GM19240 (cell line): ENCODE data around the gene SLC26A8.

ENCODE experiments used
- DNase-seq: peaks from one replicate; pipeline ENCODE4 v3.0.0; 2011; ENCODE audit warnings: low spot score; ENCODE audit not compliant: insufficient read length

The SLC26A8 gene, protein sequence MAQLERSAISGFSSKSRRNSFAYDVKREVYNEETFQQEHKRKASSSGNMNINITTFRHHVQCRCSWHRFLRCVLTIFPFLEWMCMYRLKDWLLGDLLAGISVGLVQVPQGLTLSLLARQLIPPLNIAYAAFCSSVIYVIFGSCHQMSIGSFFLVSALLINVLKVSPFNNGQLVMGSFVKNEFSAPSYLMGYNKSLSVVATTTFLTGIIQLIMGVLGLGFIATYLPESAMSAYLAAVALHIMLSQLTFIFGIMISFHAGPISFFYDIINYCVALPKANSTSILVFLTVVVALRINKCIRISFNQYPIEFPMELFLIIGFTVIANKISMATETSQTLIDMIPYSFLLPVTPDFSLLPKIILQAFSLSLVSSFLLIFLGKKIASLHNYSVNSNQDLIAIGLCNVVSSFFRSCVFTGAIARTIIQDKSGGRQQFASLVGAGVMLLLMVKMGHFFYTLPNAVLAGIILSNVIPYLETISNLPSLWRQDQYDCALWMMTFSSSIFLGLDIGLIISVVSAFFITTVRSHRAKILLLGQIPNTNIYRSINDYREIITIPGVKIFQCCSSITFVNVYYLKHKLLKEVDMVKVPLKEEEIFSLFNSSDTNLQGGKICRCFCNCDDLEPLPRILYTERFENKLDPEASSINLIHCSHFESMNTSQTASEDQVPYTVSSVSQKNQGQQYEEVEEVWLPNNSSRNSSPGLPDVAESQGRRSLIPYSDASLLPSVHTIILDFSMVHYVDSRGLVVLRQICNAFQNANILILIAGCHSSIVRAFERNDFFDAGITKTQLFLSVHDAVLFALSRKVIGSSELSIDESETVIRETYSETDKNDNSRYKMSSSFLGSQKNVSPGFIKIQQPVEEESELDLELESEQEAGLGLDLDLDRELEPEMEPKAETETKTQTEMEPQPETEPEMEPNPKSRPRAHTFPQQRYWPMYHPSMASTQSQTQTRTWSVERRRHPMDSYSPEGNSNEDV

DNA sequence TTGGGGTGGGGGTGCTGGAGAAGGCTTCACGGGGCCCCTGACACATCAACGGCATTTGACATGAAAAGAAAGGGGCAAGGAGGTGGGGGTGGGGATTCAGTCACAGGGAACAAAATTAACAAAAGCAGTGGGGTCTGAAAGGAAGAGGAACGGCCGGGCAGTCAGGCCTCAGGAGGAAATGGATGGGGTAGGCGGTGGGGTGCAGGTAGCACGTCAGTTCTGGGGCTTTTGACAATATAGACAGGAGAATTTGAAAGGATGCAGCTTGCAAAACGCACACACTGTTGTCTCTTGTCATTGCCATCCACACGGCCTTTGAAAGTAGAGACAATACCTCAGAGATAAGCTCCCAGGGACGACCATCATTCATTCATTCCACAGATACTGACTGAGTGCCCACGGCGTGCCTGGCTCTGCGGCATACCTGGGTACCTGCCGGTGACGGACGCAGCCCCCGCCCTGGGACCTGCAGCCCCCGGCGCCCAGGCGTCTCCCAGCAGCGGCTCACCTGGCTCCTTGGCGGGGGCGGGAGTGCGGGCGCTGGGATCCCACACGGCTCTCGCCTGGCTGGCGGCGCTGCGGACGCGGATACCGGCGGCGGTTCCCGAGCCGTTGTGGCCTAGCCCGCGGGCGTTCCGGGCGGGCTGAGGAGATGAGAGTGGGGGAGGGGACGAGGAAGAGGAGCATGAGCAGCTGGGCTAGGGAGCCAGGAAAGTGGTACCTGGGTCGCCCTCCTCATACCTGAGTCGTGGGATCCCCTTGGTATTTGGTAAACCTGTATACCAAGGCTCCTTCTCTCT, at the start of gene SLC26A8:
Gene SLC26A8 (minus strand): TSS at position 646 of the 800 bp plus-strand sequence. CDS start 4,934 bp downstream, outside the sequence.
- no peak for DNase-seq

DNA sequence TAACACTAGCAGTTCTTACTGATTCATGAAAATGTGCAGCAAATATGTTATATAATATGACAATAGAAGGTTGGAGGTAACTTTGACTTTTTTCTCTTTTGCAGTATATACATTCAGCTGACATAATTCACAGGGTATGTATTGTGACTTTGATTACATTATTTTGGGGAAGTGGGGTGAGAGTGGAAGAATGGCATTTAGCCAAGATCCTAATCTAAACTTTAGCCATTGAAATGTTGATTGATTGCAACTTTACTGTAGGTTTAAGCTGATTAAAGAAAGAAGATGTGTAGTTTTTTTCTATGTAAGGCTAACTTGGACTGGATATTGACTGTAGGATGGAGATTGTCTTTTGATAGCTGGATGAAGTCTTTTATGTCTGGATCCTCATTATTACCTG, 49.1 kb upstream of the SLC26A8 start:
- no peak for DNase-seq

DNA sequence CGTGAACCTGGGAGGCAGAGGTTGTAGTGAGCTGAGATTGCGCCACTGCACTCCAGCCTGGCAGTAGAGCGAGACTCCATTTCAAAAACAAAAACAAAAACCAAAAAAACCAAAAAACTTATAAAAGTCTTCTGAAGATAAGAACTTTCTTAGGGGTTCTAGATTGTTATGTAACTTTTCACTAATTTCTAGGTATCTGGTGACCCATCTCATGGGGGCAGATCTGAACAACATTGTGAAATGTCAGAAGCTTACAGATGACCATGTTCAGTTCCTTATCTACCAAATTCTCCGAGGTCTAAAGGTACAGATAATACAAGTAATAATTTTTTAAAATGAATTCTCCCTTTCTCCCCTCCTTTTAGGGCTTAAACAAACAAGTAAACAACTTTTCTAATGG, 48.2 kb upstream of the SLC26A8 start:
- DNase-seq: no peak

DNA sequence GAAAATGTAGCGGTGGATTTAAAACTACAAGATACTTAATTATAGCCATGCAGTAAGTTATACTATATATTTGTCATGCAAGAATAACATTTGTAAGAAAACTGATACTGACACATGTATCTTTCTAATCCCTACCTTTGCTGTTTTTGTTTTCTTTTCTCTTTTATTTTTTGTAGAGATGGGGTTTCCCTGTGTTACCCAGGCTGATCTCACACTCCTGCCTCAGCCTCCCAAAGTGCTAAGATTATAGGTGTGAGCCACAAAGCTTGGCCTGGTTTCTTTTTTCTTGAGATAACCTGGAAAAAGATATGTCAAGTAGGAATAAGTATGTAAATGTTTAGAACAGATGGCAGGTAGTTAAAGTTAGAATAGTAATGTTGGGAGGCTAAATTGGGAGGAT, 47.3 kb upstream of the SLC26A8 start:
- no peak for DNase-seq

DNA sequence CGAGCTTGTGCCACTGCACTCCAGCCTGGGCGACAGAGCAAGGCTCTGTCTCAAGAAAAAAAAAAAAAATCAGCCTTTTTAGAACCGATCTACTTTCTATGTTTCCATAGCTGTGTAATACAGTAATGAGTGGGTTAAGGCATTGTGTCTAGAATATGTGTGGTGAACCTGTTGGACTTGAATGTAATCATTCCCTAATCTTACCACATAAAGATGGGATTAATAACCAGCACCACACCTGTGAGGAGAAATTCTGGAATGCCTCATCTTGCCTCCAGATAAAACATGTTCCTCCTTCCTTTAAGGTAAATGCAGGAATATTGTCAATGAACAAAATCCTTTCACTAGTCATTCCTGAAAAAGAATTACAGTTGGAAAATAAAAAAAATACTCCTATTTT, 46.8 kb upstream of the SLC26A8 start:
- DNase-seq: no peak

DNA sequence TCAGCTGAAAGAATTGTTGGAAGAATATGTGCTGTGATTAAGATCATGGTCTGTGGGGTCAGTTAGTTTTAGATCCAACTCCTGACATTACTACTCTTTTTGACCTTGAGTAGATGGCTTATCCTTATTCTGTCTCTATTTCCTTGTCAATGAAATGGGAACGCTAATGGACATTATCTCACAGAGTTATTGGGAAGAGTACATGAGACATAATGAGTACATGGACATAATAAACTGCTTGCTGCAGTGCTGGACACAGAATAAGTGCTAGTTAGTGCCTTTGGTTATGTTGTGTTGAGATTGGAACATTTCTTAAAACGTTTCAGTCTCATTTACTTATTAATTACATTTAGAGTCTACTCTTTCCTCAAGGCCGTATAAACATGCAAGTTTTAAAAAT, 45.8 kb upstream of the SLC26A8 start:
- no peak for DNase-seq

DNA sequence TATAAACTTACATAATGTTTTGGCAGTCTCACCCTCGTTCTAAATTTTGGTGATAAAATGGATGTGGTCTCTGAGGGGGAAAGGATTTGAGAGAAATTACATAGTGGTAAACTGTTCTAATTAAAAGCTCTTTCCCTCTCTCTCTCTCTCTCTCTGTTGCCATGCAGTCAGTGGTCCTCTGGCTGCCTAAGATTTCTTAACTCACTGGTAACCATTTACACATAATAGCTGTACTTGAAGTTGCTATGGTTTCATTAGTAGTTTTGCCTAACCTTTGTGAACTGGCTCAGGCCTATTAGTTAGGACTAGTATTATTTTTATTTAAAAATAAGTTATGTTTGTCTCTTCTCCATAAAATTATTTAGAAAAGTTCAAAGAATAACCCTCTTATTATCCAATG, 45.1 kb upstream of the SLC26A8 start:
- DNase-seq: no peak

DNA sequence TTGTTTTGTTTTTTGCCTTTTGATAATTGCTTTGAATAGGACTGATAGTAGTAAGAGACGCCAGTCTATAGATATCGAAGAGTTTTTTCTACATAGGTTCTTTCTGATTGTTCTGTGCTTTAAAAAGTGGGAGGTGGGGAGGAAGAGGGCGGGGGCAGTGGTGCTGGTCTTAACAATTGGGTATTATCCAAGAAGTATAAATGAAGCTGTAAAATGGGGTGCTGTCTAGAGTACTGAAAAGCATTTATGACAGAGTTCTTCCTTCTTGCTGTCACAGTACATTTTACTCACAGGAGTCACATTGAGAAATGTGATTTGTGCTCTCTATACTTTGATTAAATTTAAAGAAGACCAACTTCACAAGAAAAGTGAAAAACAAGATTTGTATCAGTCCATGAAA, 44.1 kb upstream of the SLC26A8 start:
- no peak for DNase-seq

DNA sequence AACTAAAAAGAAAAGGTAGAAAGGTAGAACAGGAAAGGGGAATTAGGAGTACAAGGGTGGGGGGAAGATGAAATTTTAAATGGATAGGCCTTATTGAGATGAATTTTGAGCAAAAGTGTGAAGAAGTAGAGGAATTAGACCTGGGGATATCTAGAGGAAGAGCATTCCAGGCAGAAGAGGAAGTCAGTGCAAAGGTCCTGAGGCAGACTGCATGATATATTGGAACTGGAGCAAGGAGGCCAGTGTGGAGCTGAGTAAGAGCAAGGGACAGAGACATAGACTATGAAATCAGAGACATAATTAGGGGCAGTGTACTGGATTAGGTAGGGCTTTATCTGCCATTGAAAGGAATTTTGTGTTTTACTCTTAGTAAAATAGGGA, 43.6 kb upstream of the SLC26A8 start:
- no peak for DNase-seq

DNA sequence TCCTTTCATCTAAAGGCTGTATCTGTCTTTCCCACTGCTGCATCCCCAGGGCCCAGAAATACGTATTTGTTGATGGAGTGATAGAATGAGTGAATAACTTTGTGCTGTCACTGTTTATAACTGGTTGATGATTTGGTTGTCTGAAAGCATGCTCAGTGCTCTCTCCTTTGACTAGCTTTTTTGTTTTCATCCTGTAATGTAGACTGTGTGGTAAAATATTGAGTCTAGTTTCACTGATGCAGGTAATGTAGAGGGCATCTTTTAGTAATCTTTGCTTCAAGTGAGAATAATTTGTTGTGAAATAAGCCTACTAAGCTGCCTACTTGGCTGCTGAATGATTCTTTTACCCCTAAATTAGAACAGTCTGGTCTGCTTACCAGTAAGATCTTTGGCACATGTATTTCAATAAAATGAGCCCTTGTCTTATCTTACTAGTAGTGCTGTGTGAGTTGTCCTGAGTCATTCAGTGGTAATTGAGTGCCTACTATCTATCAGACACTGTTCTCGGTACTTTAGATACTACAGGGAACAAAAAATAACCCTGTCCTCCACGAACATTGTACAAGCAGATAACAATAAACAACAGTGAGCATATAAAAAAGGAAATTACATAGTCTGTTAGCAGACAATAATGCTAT, 43.1 kb upstream of the SLC26A8 start:
- no peak for DNase-seq

DNA sequence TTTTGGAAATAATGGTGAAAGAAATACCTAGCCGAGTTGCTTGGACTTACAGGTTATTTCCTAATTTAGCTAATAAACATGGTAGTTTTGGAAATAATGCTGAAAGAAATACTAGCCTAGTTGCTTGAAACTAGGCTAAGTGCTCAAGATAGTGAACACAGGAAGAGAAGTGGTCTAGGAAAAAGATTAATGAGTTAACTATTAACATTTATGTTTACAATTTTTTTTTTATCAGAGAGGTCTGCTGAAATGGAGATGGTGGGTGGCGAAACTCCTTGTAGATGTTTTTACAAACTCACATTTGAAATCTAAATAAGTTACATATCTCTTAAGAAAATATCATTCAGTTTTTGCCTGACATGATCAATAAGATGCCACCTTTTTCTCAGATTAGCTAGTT, 42.4 kb upstream of the SLC26A8 start:
- no peak for DNase-seq

DNA sequence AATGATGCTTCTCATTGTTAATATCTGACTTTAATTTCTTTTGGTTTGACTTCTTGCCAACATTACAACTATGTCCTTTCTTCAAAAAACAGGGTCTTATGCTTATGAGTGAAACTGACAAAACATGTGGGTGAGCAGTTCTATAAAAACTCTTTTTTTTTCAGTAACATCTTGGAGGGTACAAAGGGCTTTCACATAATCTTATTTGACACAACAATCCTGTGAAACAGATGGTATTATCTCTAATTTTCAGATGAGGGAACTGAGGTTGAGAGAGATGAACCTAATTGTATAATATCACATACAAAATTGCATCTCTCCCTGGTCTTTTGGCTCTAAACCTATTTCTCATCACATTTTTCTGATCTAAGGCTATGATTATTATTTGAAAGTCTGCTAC, 41.5 kb upstream of the SLC26A8 start:
- DNase-seq: no peak

DNA sequence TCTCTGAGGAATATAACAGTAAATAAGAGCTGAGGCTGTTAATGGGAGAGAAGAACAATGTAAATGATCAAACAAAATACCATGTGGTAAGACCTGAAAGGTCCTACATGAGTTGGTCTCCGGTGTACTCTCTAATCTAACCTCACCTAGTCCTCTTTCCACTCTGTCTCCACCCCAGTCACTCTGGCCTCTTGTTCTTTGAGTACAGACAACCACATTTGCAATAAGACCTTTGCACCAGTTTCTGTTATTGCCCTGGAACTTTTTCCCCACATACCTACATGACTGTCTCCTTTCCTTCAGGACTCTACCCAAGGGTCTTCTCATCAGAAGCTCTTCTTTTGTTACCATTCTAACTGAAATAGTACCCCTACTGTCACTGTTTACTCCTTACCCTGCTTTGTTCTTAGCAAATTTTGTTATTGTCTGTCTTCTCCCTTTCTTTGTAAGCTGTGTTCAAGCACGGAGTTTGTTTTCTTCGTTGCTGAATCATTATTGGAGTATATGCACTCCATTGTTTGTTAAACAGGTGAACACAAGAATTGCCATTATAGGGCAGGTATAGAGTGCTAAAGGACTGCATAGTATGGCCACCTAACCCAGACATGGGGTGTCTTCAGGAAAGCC, 40.4 kb upstream of the SLC26A8 start:
- DNase-seq: no peak

DNA sequence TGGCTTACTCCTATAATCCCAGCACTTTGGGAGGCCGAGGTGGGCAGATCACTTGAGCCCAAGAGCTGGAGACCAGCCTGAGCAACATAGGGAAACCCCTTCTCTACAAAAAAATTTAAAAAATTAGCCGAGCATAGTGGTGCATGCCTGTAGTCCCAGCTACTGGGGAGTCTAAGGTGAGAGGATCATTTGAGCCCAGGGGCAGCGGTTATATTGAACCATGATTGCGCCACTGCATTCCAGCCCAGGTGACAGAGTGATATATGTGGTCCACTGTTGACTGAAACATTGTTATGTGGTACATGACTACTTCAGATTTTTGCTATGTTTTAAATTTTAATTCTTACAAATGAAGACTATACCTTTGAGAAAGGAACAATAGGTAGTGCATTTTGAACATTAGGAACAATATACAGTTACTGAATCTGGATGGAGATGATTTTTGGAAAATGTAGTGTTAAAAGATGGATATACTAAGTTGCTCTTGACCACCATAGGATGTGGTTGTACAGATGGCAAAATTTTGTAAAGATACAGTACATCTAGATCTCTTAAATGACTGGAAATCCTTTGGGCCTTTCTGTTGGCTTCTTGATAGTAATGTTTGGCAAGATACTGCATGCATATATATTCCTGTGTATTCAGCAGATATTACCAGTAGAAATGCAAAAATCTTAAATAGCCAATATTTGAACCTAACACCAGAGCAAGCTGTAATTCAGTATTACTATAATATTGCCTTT, 39.0 kb upstream of the SLC26A8 start:
- no peak for DNase-seq

DNA sequence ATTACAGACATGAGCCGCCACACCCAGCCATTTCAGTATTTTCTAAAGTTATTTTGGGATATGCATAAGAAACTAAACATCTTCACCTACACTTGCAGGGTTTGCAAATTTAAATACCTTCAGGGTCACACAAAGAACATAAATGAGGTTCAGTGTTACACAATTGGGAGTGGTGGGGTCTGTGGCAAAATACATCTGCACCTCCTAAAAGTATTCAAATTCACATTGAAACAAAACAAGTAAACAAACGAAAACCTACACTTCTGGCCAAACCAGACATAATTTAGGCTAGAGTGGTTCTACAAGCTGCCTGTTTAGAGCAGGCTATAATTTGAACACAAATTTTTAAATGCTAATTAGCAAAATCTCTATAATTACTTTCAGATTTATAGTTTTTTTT, 37.8 kb upstream of the SLC26A8 start:
- DNase-seq: no peak

DNA sequence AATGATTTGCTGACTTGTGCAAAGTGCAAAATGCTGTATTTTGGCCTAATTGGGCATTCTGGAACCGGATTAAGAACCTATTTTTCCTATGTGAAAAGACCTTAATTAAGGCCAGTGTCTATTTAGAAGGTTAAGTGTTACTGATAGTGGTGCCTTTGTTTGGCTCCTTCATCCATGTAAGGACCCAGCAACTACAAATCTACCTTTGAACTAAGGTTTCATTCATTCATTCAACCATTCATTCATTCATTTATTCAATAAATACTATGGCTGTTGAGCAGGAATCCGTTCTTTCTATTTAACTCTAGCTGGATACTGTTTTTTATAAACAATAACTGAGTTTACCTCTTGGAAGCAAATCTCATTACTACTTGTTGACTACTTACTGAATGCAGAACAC, 36.8 kb upstream of the SLC26A8 start:
- DNase-seq: no peak

DNA sequence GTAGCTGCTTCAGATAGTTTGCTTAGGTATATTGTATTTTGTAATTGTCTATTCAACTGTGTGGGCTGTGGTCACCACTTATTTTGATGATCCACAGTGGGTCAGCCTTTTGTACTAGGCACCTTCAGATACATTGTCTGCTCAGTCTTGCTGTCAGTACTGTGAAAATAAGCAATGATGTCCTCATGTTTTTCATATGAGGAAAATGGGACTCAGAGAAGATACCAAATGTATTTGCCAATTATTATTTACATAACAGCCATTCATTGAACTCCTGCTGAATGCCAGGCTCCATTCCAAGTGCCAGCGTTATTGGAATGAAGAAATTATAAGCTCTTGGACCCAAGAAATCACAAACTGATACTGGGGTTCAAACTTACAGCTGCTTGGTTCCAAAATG, 31.7 kb upstream of the SLC26A8 start:
- DNase-seq: no peak

DNA sequence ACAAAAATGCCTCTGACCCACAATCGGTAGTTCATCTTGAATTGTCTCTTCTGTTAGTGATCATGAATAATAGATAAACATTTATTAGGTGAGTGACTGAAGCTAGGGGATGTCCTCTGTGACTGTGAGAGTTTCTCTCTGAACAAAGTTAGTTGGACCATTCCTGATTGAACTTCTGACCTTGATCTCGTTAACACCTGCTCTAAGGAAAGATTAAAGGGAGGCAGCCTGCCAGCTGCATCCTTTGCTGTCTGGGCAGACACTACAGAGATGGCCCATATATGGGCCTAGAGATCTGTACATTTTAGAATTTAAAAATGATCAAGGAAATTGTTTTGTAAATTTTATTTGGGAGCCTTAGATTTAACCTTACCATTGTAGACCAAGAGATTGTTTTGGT, 30.5 kb upstream of the SLC26A8 start:
- no peak for DNase-seq

DNA sequence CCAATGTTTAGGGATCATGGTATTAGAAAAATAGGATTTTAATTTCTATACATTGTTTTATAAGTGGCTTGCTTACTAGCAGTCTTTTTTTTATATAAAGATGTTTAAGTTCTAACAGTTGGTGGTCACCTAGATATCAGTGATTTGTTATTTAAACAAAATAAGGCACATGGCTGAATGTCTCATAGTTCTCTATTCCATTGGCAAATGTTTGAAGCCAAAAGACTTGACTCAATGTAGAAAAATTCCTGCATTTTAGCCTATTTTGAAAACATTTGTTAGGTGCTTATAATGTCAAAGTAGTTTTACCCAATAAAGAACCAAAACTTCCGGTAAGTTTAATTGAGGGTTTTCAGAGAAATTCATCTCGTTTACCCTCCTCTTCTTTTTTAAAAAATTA, 30.0 kb upstream of the SLC26A8 start:
- DNase-seq: no peak

DNA sequence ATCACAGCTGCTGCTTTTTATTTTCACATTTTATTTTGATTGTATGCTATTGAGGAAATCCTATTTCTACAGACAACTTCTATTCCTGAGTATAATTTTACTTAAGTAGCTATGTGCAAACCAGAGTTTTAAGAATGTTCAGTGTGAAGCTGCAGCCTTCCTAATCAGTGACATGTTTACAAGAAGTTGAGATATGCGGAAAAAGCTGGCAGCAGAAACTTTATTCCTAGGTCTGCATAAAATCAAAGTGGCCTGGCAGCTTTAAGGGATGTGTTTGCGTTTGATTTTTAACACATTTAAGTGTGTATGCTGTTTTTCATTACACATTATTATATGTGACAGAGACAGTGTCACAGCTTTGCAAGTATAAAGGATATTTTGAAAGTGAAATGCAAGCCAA, 29.4 kb upstream of the SLC26A8 start:
- no peak for DNase-seq
